NK-92 (cell line): ENCODE measurements around the gene CADPS.

Experiments
- DNase-seq: peaks from one replicate; lab custom pipeline; 2025; ENCODE audit not compliant: unreplicated experiment; lab: John Stamatoyannopoulos, UW

CADPS gene

GRCh38 chr3:62812631-62813030, 62.6 kb downstream of the CADPS start:
- DNase-seq, result no peak

GRCh38 chr3:62811119-62811518, 64.1 kb downstream of the CADPS start:
- DNase-seq, result no peak

- no peak for DNase-seq
These were observed 65.8 kb downstream of the CADPS start for GRCh38 chr3:62809369-62809768.

- no peak for DNase-seq
These were observed 69.5 kb downstream of the CADPS start for GRCh38 chr3:62805580-62806277.

- no peak for DNase-seq
These were observed 70.1 kb downstream of the CADPS start for GRCh38 chr3:62805106-62805505.

- no peak for DNase-seq
These were observed 71.9 kb downstream of the CADPS start for GRCh38 chr3:62803276-62803675.

- DNase-seq, result no peak
These were observed 77.2 kb downstream of the CADPS start for GRCh38 chr3:62798000-62798399.

- DNase-seq, result no peak
These were observed 78.1 kb downstream of the CADPS start for GRCh38 chr3:62797132-62797531.

- no peak for DNase-seq
These were observed 79.1 kb downstream of the CADPS start for GRCh38 chr3:62795978-62796657.

- no peak for DNase-seq
These were observed 81.3 kb downstream of the CADPS start for GRCh38 chr3:62793946-62794345.

GRCh38 chr3:62785384-62785783, 89.8 kb downstream of the CADPS start:
- DNase-seq, result no peak

GRCh38 chr3:62781121-62781520, 94.1 kb downstream of the CADPS start:
- no peak for DNase-seq

- DNase-seq, result no peak
These were observed 97.5 kb downstream of the CADPS start for GRCh38 chr3:62777674-62778073.

GRCh38 chr3:62777130-62777529, 98.1 kb downstream of the CADPS start:
- no peak for DNase-seq

- DNase-seq, result no peak
These were observed 101.0 kb downstream of the CADPS start for GRCh38 chr3:62774221-62774620.

GRCh38 chr3:62771331-62772072, 103.7 kb downstream of the CADPS start:
- DNase-seq, result no peak

GRCh38 chr3:62768896-62769295, 106.3 kb downstream of the CADPS start:
- DNase-seq, result no peak

- no peak for DNase-seq
These were observed 113.5 kb downstream of the CADPS start for GRCh38 chr3:62761711-62762110.

GRCh38 chr3:62761311-62761710, 113.9 kb downstream of the CADPS start:
- no peak for DNase-seq

GRCh38 chr3:62758296-62759066, 116.7 kb downstream of the CADPS start:
- DNase-seq, result no peak

GRCh38 chr3:62757045-62757444, 118.2 kb downstream of the CADPS start:
- DNase-seq, result no peak
